ENCODE data around the gene TEAD1. TPM values are rescaled to one million over a fixed set of nuclear protein-coding genes. Genes with fewer than 3 reads are reported as not detected.

TEAD1 gene
- total RNA-seq, 4 donors from 2014 or later = 127 to 165 (median 140) TPM

DNA sequence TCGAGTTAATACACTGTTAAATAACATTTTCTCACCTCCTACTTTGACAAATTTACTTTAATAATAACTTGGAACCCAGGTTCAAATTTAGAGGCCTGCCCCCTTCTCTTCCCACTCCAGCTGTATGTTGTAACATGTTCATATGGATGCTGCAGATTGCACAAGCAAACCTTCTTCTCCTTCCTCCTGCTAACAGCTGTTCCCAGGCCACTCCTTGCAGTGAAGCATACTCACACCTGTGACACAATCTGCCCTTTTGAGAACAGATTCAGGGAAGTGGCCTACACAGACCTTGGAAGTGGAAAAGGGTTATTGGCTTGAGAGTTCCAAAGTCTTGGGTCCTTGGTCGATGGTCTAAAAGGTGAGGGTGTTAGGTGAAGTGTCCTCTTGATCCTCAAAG is 131.9 kb downstream of the TEAD1 start:
- no peak for DNase-seq (ENCODE audit: low spot score in 2 of 2)
- Histone ChIP-seq H3K4me1 (peaks cover 0 to 78% (median 29%) of the 10 kb centered on the region in 4 donors), H3K27me3 (no peaks in the 10 kb centered on the region), H3K36me3 (no peaks in the 10 kb centered on the region), H3K27ac (no peak overlapping the region), H3K4me3 (no peak overlapping the region), H3K9me3 (no peaks in the 10 kb centered on the region)
- TF ChIP-seq POLR2A (IDR thresholded peaks at IDR 0.05) (no peak), EP300 (IDR thresholded peaks at IDR 0.05) (no peak)
- TF ChIP-seq, protein P1, sequence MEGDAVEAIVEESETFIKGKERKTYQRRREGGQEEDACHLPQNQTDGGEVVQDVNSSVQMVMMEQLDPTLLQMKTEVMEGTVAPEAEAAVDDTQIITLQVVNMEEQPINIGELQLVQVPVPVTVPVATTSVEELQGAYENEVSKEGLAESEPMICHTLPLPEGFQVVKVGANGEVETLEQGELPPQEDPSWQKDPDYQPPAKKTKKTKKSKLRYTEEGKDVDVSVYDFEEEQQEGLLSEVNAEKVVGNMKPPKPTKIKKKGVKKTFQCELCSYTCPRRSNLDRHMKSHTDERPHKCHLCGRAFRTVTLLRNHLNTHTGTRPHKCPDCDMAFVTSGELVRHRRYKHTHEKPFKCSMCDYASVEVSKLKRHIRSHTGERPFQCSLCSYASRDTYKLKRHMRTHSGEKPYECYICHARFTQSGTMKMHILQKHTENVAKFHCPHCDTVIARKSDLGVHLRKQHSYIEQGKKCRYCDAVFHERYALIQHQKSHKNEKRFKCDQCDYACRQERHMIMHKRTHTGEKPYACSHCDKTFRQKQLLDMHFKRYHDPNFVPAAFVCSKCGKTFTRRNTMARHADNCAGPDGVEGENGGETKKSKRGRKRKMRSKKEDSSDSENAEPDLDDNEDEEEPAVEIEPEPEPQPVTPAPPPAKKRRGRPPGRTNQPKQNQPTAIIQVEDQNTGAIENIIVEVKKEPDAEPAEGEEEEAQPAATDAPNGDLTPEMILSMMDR (IDR thresholded peaks at IDR 0.05) = no peak
- WGBS, 2 donors = 90 to 94% methylated on average over 2 of the region's 2 CpGs

DNA sequence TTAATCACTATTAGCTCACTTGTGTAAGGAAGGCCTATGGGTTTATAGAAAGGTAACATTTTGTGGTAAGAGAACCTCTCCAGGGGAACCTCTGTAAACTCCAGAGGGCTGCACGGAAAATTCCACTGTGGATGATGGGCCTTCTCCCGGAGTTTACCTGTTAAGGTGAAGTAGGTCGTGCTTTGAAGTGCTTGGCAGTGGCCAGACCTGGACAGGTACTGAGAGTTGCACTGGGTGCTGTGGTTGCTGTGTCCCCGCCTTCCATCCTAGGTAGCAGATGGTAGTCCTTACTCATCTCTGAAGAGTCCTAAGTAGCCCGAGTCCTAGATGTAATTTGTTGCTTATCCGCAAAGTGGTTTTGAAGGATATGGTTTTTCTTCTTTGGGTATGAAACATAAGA is 133.4 kb downstream of the TEAD1 start:
- no peak overlapping the region for H3K4me3 ChIP-seq
- no peak for DNase-seq (ENCODE audit: low spot score in 2 of 2)
- TF ChIP-seq EP300 (IDR thresholded peaks at IDR 0.05) (no peak), POLR2A (IDR thresholded peaks at IDR 0.05) (no peak)
- TF ChIP-seq, protein P1 (IDR thresholded peaks at IDR 0.05) = no peak
- WGBS, 2 donors = 92 to 95% methylated on average over 6 of the region's 6 CpGs
- H3K27me3 ChIP-seq = no peaks in the 10 kb centered on the region
- no peaks in the 10 kb centered on the region for H3K9me3 ChIP-seq
- no peaks in the 10 kb centered on the region for H3K36me3 ChIP-seq
- peaks cover 0 to 73% (median 23%) of the 10 kb centered on the region in 4 donors for H3K4me1 ChIP-seq
- H3K27ac ChIP-seq = no peak overlapping the region

DNA sequence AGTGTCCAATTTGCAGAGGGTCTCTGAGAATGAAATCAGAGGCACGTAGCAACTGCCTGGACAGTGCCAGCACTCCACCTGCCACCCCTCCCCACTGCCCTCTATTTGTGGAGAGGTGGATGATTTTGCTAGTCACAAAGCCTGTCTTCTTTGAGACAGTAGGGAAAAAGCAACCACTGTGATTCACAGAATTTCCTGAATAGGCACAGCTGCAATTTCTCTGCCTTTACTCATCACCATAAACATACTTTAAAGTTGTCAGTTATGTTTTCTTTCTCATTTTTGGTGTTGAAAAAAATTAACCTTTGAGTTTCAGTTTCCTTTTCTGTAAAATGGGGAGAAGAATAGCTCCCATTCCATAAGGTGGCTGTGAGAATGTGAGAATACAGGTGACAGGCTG is 134.3 kb downstream of the TEAD1 start:
- H3K27ac ChIP-seq = peak overlapping the region in 2 of 4 donors; percentile 53 to 88
- 57 to 69% methylated on average over 1 of the region's 1 CpG for WGBS, 2 donors

DNA sequence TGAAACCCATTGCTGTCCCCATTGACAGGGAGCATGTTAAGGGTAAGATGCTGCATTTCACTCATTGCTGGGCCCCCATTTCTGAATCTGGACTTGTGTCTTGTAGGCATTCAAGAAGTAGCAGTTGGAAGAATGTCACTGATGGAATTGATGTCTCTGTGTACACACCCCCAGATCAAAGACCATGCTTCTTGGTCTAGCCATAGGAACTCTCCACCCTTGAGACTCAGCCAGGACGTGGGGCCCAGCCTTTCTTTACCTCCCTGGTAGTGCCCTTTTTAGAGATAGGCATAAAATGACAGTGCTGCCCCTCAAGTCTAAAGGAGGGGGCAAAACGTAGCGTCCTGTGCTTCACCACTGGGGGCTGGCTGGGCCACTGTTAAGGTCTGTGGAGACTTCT is 135.1 kb downstream of the TEAD1 start:
- Histone ChIP-seq H3K27me3 (no peaks in the 10 kb centered on the region), H3K9me3 (no peaks in the 10 kb centered on the region), H3K4me1 (peaks cover 0 to 73% (median 26%) of the 10 kb centered on the region in 4 donors), H3K36me3 (no peaks in the 10 kb centered on the region), H3K4me3 (no peak overlapping the region), H3K27ac (peak overlapping the region in 2 of 4 donors; percentile 53 to 88)
- no peak for DNase-seq (ENCODE audit: low spot score in 2 of 2)
- TF ChIP-seq EP300 (IDR thresholded peaks at IDR 0.05) (no peak), POLR2A (IDR thresholded peaks at IDR 0.05) (no peak)
- TF ChIP-seq, protein P1 (IDR thresholded peaks at IDR 0.05) = no peak
- 84 to 92% methylated on average over 3 of the region's 3 CpGs for WGBS, 2 donors

More for the DNA sequence above, 134.3 kb downstream of the TEAD1 start:
- Histone ChIP-seq H3K9me3 (no peaks in the 10 kb centered on the region), H3K4me3 (no peak overlapping the region), H3K36me3 (no peaks in the 10 kb centered on the region), H3K4me1 (peaks cover 0 to 73% (median 21%) of the 10 kb centered on the region in 4 donors), H3K27me3 (no peaks in the 10 kb centered on the region)
- DNase-seq (ENCODE audit: low spot score in 2 of 2) = no peak
- TF ChIP-seq POLR2A (IDR thresholded peaks at IDR 0.05) (no peak), EP300 (IDR thresholded peaks at IDR 0.05) (no peak)
- TF ChIP-seq, protein P1 (IDR thresholded peaks at IDR 0.05) = no peak

DNA sequence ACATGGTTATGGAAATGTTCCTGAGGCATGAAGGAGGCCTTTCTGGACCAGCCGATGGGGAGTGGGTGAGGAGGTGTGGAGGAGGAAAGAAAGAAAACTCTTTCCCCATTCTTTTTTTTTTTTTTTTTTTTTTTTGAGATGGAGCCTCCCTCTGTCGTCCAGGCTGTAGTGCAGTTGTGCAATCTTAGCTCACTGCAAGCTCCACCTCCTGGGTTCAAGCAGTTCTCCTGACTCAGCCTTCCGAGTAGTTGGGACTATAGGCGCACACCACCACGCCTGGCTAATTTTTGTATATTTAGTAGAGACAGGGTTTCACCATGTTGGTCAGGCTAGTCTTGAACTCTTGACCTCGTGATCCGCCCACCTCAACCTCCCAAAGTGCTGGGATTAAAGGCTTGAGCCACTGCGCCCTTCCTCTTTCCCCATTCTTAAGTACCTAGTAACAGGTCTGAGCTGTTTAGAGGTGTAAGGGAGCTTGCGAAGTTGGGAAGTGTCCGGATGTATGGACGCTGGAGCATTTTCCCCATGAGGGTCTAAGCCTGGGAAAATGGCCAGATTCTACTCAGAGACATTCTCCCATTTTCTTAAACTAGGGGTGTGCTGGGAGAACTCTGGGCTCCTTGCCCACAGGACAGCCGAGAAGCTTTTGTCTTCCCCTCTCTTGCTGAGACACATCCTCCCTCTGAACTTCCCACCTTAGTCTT is 135.8 kb downstream of the TEAD1 start:
- Histone ChIP-seq H3K27me3 (no peaks in the 10 kb centered on the region), H3K27ac (peak overlapping the region in 3 of 4 donors; percentile 59 to 88 (median 68))

More for the DNA sequence above, 135.8 kb downstream of the TEAD1 start:
- TF ChIP-seq, protein P1 (IDR thresholded peaks at IDR 0.05) = no peak
- TF ChIP-seq EP300 (IDR thresholded peaks at IDR 0.05) = peak in 1 of 2 donors; percentile 21
- Histone ChIP-seq H3K4me1 (peaks cover 0 to 79% (median 29%) of the 10 kb centered on the region in 4 donors), H3K4me3 (no peak overlapping the region), H3K9me3 (no peaks in the 10 kb centered on the region), H3K36me3 (no peaks in the 10 kb centered on the region)
- 56 to 60% methylated on average over 12 of the region's 12 CpGs for WGBS, 2 donors
- DNase-seq (ENCODE audit: low spot score in 2 of 2) = no peak

All from tibial nerve (tissue), 4 donors.